ENCODE data around the gene CEP20. TPM values are rescaled to one million over a fixed set of nuclear protein-coding genes. Genes with fewer than 3 reads are reported as not detected.

The CEP20 gene
- total RNA-seq, 1 donor from 2014 or later: 19.7 TPM

- TF ChIP-seq, protein P1, sequence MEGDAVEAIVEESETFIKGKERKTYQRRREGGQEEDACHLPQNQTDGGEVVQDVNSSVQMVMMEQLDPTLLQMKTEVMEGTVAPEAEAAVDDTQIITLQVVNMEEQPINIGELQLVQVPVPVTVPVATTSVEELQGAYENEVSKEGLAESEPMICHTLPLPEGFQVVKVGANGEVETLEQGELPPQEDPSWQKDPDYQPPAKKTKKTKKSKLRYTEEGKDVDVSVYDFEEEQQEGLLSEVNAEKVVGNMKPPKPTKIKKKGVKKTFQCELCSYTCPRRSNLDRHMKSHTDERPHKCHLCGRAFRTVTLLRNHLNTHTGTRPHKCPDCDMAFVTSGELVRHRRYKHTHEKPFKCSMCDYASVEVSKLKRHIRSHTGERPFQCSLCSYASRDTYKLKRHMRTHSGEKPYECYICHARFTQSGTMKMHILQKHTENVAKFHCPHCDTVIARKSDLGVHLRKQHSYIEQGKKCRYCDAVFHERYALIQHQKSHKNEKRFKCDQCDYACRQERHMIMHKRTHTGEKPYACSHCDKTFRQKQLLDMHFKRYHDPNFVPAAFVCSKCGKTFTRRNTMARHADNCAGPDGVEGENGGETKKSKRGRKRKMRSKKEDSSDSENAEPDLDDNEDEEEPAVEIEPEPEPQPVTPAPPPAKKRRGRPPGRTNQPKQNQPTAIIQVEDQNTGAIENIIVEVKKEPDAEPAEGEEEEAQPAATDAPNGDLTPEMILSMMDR (IDR thresholded peaks at IDR 0.05): no peak
- Mint-ChIP-seq H3K27ac (ENCODE audit: unreplicated experiment) (no peak overlapping the region), H3K36me3 (ENCODE audit: low read depth) (no peaks in the 10 kb centered on the region), H3K4me1 (ENCODE audit: low read depth) (peaks cover 16% of the 10 kb centered on the region), H3K4me3 (ENCODE audit: unreplicated experiment) (no peak overlapping the region), H3K27me3 (ENCODE audit: low read depth) (peaks cover 3% of the 10 kb centered on the region), H3K9me3 (ENCODE audit: low read depth) (no peaks in the 10 kb centered on the region)
- no peak for DNase-seq (ENCODE audit: low spot score)
Observed at GRCh38 chr16:15858921-15859668, 29.3 kb downstream of the CEP20 start.

- Mint-ChIP-seq H3K4me1 (ENCODE audit: low read depth) (peaks cover 16% of the 10 kb centered on the region), H3K36me3 (ENCODE audit: low read depth) (no peaks in the 10 kb centered on the region), H3K4me3 (ENCODE audit: unreplicated experiment) (peak overlapping the region; percentile 89), H3K27ac (ENCODE audit: unreplicated experiment) (peak overlapping the region; percentile 81), H3K27me3 (ENCODE audit: low read depth) (peaks cover 3% of the 10 kb centered on the region), H3K9me3 (ENCODE audit: low read depth) (no peaks in the 10 kb centered on the region)
- TF ChIP-seq, protein P1 (IDR thresholded peaks at IDR 0.05): no peak
- no peak for DNase-seq (ENCODE audit: low spot score)
Observed at GRCh38 chr16:15857724-15858560, 30.5 kb downstream of the CEP20 start.

- H3K27me3 Mint-ChIP-seq (ENCODE audit: low read depth): peaks cover 3% of the 10 kb centered on the region
- peak within 1 kb of the TSS; percentile 89 for H3K4me3 Mint-ChIP-seq (ENCODE audit: unreplicated experiment)
- DNase-seq (ENCODE audit: low spot score): no peak
- H3K9me3 Mint-ChIP-seq (ENCODE audit: low read depth): no peaks in the 10 kb centered on the region
- H3K27ac Mint-ChIP-seq (ENCODE audit: unreplicated experiment): peak within 1 kb of the TSS; percentile 81
- peaks cover 16% of the 10 kb centered on the region for H3K4me1 Mint-ChIP-seq (ENCODE audit: low read depth)
- no peaks in the 10 kb centered on the region for H3K36me3 Mint-ChIP-seq (ENCODE audit: low read depth)
- TF ChIP-seq, protein P1 (IDR thresholded peaks at IDR 0.05): no peak
Observed at GRCh38 chr16:15856901-15857698, 31.3 kb downstream of the CEP20 start, which contains the start of gene MYH11. TSS of gene MYH11 (minus strand) at chr16:15857028. CDS start at chr16:15838252, 18,776 bp downstream.

- H3K9me3 Mint-ChIP-seq (ENCODE audit: low read depth): no peaks in the 10 kb centered on the region
- no peaks in the 10 kb centered on the region for H3K36me3 Mint-ChIP-seq (ENCODE audit: low read depth)
- H3K4me1 Mint-ChIP-seq (ENCODE audit: low read depth): peaks cover 16% of the 10 kb centered on the region
- no peak overlapping the region for H3K27ac Mint-ChIP-seq (ENCODE audit: unreplicated experiment)
- no peak for DNase-seq (ENCODE audit: low spot score)
- TF ChIP-seq, protein P1 (IDR thresholded peaks at IDR 0.05): no peak
- H3K4me3 Mint-ChIP-seq (ENCODE audit: unreplicated experiment): peak overlapping the region; percentile 89
- H3K27me3 Mint-ChIP-seq (ENCODE audit: low read depth): peaks cover 3% of the 10 kb centered on the region
Observed at GRCh38 chr16:15856182-15856581, 32.2 kb downstream of the CEP20 start.

- no peaks in the 10 kb centered on the region for H3K36me3 Mint-ChIP-seq (ENCODE audit: low read depth)
- TF ChIP-seq, protein P1 (IDR thresholded peaks at IDR 0.05): no peak
- H3K27me3 Mint-ChIP-seq (ENCODE audit: low read depth): peaks cover 3% of the 10 kb centered on the region
- no peak for DNase-seq (ENCODE audit: low spot score)
- peak overlapping the region; percentile 89 for H3K4me3 Mint-ChIP-seq (ENCODE audit: unreplicated experiment)
- H3K9me3 Mint-ChIP-seq (ENCODE audit: low read depth): no peaks in the 10 kb centered on the region
- peaks cover 16% of the 10 kb centered on the region for H3K4me1 Mint-ChIP-seq (ENCODE audit: low read depth)
- no peak overlapping the region for H3K27ac Mint-ChIP-seq (ENCODE audit: unreplicated experiment)
Observed at GRCh38 chr16:15855704-15856003, 32.7 kb downstream of the CEP20 start.
